Hepatocyte (in vitro differentiated cells): ENCODE data around the gene RPL39L. TPM values are rescaled to one million over a fixed set of nuclear protein-coding genes. Genes with fewer than 3 reads are reported as not detected.
A peak's percentile ranks its signal among the peaks of the same experiment; 100 is the strongest.

Experiments used
- DNase-seq: peaks from one replicate; pipeline ENCODE4 v3.0.0-alpha.2; 2016; ENCODE audit warnings: low spot score
- H2AFZ ChIP-seq: fragments of 200-600 bp; sonication (generic); 2 replicates; pipeline ENCODE4 v1.6.0; 2016; ENCODE audit warnings: antibody characterized with exemption, mild to moderate bottlenecking
- H3K27ac ChIP-seq: fragments of 200-600 bp; sonication (generic); 2 replicates; pipeline ENCODE4 v1.5.1; 2016; ENCODE audit warnings: mild to moderate bottlenecking
- H3K27me3 ChIP-seq: fragments of 200-600 bp; sonication (generic); 2 replicates; pipeline ENCODE4 v1.6.1; 2016
- H3K36me3 ChIP-seq: fragments of 200-600 bp; sonication (generic); replicated peaks from 2 replicates; pipeline ENCODE4 v1.5.1; 2016; ENCODE audit warnings: low read depth; ENCODE audit not compliant: insufficient read depth
- H3K4me1 ChIP-seq: fragments of 200-600 bp; sonication (generic); 2 replicates; pipeline ENCODE4 v1.5.1; 2016; ENCODE audit warnings: mild to moderate bottlenecking, moderate library complexity; ENCODE audit not compliant: insufficient read depth
- H3K4me2 ChIP-seq: fragments of 200-600 bp; sonication (generic); 2 replicates; pipeline ENCODE4 v1.6.0; 2016
- H3K4me3 ChIP-seq: fragments of 200-600 bp; sonication (generic); 2 replicates; pipeline ENCODE4 v1.5.1; 2016; ENCODE audit warnings: mild to moderate bottlenecking
- H3K79me2 ChIP-seq: fragments of 200-600 bp; sonication (generic); 2 replicates; pipeline ENCODE4 v1.6.0; 2017; ENCODE audit warnings: mild to moderate bottlenecking
- H3K9me2 ChIP-seq: fragments of 200-600 bp; sonication (generic); replicated peaks from 2 replicates; pipeline ENCODE4 v1.6.0; 2017; ENCODE audit warnings: mild to moderate bottlenecking; ENCODE audit not compliant: insufficient read depth
- H3K9me3 ChIP-seq: fragments of 200-600 bp; sonication (generic); 2 replicates; pipeline ENCODE4 v1.5.1; 2016; ENCODE audit warnings: low read depth, mild to moderate bottlenecking
- H4K20me1 ChIP-seq: fragments of 200-600 bp; sonication (generic); 2 replicates; pipeline ENCODE4 v1.6.0; 2016; ENCODE audit warnings: mild to moderate bottlenecking; ENCODE audit not compliant: insufficient read depth, poor library complexity, severe bottlenecking
- EZH2 ChIP-seq: fragments of 200-600 bp; sonication (generic); IDR thresholded peaks from 2 replicates; pipeline ENCODE4 v1.6.1; 2016; ENCODE audit warnings: antibody characterized with exemption, mild to moderate bottlenecking, borderline replicate concordance
- EZH2phosphoT487 ChIP-seq: fragments of 200-600 bp; sonication (generic); IDR thresholded peaks from one replicate; pipeline ENCODE4 v1.6.1; 2018; ENCODE audit warnings: antibody characterized with exemption, mild to moderate bottlenecking, low read depth, moderate library complexity; ENCODE audit not compliant: unreplicated experiment, severe bottlenecking
- WGBS: methylation state at CpG from one replicate; pipeline ENCODE4 v1.1.6; 2016; ENCODE audit warnings: low lambda C conversion rate; ENCODE audit errors: missing lambda C conversion rate; 5-methylcytosine and 5-hydroxymethylcytosine counted together
- polyA plus RNA-seq: library from polyadenylated mRNA; unstranded; fragments of >200 nt; fragmentation: Nextera tagmentation; extraction: Ambion mirVana; gene quantifications from 2 replicates; pipeline ENCODE4 v1.2.1, GENCODE V29; 2016
- total RNA-seq: library from RNA; depleted of rRNA; stranded (reverse); fragments of >200 nt; gene quantifications from 2 replicates; pipeline ENCODE4 v1.2.3, GENCODE V29; 2014
- TF ChIP-seq, protein P1 (sequence below): fragments of 200-600 bp; sonication (generic); IDR thresholded peaks from 2 replicates; pipeline ENCODE4 v1.5.1; 2016; ENCODE audit warnings: antibody characterized with exemption, mild to moderate bottlenecking; ENCODE audit not compliant: poor library complexity

RPL39L gene
- total and polyA plus RNA-seq, 2 experiments from 2014 or later: 9.7 to 11.1 TPM

DNA sequence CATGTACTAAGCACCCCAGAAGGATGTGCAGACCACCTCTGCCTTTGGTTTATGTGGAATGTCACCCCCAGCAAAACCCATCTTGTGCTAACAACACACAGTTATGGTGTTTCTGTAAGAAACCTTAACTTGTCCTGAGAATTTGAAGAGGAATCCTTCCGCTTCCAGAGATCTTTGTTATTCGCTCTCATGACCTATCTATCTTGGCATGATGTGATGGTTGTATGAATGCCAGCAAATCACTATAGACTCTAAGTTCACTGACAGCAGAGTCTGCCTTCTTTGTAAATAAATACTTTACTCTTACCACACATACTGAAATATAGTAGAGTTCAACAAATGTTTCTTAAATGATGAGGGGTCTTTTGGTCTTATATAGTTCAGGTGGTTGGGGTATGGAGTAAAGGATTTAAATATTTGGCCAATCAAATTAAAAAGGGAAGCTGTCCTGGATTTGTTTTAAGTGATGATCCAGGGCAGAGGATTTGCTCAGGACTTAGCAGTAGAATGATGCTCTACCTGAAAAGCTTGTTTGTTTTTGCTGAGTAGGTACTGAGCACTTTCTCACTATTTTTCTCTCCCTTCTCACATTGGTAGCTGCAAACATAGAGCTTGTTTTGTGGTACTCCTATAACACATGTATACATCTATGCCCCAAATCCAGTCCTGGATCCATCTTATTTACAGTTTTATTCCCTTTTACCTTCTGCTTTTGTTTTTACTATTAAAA lies 30.1 kb upstream of the RPL39L start:
- Histone ChIP-seq H3K4me1 (peaks cover 4% of the 10 kb centered on the region), H3K4me2 (no peak overlapping the region), H3K79me2 (no peaks in the 10 kb centered on the region), H3K9me2 (no peaks in the 10 kb centered on the region), H3K27ac (no peak overlapping the region), H3K9me3 (no peaks in the 10 kb centered on the region), H3K36me3 (no peaks in the 10 kb centered on the region), H3K4me3 (no peak overlapping the region), H2AFZ (no peak overlapping the region), H3K27me3 (no peaks in the 10 kb centered on the region), H4K20me1 (no peaks in the 10 kb centered on the region)
- TF ChIP-seq, protein P1, sequence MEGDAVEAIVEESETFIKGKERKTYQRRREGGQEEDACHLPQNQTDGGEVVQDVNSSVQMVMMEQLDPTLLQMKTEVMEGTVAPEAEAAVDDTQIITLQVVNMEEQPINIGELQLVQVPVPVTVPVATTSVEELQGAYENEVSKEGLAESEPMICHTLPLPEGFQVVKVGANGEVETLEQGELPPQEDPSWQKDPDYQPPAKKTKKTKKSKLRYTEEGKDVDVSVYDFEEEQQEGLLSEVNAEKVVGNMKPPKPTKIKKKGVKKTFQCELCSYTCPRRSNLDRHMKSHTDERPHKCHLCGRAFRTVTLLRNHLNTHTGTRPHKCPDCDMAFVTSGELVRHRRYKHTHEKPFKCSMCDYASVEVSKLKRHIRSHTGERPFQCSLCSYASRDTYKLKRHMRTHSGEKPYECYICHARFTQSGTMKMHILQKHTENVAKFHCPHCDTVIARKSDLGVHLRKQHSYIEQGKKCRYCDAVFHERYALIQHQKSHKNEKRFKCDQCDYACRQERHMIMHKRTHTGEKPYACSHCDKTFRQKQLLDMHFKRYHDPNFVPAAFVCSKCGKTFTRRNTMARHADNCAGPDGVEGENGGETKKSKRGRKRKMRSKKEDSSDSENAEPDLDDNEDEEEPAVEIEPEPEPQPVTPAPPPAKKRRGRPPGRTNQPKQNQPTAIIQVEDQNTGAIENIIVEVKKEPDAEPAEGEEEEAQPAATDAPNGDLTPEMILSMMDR: no peak
- no peak for TF ChIP-seq EZH2
- no peak for TF ChIP-seq EZH2phosphoT487
- no peak for DNase-seq
- 97% methylated on average over 2 of the region's 2 CpGs for WGBS

DNA sequence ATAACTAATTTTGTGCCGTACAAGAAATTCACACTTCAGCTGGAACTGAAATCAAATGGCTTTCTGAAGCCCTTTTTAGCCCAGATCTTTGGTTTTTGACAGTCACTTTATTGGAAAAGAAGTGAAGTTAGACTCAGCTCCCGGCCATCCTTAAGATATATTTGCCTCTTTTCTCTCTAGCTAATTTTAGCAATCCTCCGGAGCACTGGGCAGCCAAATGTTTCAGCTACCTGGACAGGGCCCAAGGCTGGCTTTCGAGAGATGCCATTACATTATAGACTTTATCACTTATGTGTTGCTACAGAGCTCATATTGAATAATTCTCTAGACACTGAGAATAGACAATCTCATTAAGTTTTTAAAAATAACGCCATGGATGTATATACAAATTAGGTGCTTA lies 28.5 kb upstream of the RPL39L start:
- Histone ChIP-seq H3K4me3 (no peak overlapping the region), H3K27ac (no peak overlapping the region), H3K9me3 (no peaks in the 10 kb centered on the region), H3K79me2 (no peaks in the 10 kb centered on the region), H3K9me2 (no peaks in the 10 kb centered on the region), H3K4me2 (no peak overlapping the region), H3K4me1 (no peaks in the 10 kb centered on the region), H3K27me3 (no peaks in the 10 kb centered on the region), H2AFZ (no peak overlapping the region), H4K20me1 (no peaks in the 10 kb centered on the region), H3K36me3 (no peaks in the 10 kb centered on the region)
- TF ChIP-seq EZH2phosphoT487: no peak
- TF ChIP-seq EZH2: no peak
- TF ChIP-seq, protein P1: no peak
- WGBS: 92% methylated on average over 5 of the region's 5 CpGs
- DNase-seq: no peak

DNA sequence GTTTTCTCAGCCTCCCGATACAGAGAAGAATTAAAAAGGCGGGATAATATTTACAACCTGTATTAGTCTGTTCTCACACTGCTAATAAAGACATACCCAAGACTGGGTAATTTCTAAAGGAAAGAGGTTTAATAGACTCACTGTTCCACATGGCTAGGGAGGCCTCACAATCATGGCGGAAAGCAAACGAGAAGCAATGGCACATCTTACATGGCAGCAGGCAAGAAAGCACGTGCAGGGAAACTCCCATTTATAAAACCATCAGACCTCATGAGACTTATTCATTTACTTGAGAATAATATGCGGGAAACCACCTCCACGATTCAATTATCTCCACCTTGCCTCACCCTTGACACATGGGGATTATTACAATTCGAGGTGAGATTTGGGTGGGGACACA lies 27.5 kb upstream of the RPL39L start:
- Histone ChIP-seq H3K79me2 (no peaks in the 10 kb centered on the region), H3K27ac (no peak overlapping the region), H4K20me1 (no peaks in the 10 kb centered on the region), H3K4me1 (no peaks in the 10 kb centered on the region), H3K27me3 (no peaks in the 10 kb centered on the region), H3K4me3 (no peak overlapping the region), H3K9me2 (no peaks in the 10 kb centered on the region), H3K36me3 (no peaks in the 10 kb centered on the region), H2AFZ (no peak overlapping the region), H3K4me2 (no peak overlapping the region), H3K9me3 (no peaks in the 10 kb centered on the region)
- WGBS: 91% methylated on average over 8 of the region's 8 CpGs
- TF ChIP-seq, protein P1: no peak
- TF ChIP-seq EZH2 (no peak), EZH2phosphoT487 (no peak)
- DNase-seq: no peak

DNA sequence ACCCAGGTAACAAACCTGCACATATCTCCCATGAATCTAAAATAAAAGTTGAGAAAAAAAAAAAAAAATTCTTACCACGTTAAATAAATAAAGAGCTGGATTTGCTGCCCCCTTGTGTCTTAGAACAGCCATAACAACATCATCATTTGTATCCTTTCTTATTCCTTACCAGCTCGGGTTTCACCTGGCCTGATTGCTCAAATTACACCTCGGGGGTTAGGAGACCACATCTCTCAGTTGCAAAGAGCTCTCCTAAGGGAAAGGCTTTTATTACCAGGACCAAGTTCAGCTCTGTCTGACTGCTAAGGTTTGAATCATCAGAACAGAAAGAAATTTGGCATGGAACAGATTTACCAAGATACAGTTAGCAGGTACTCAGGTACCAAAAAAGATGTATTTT lies 25.8 kb upstream of the RPL39L start:
- Histone ChIP-seq H3K27me3 (no peaks in the 10 kb centered on the region), H3K9me2 (no peaks in the 10 kb centered on the region), H3K4me3 (no peak overlapping the region), H3K36me3 (no peaks in the 10 kb centered on the region), H3K9me3 (no peaks in the 10 kb centered on the region), H4K20me1 (no peaks in the 10 kb centered on the region), H3K79me2 (no peaks in the 10 kb centered on the region), H3K27ac (no peak overlapping the region), H3K4me2 (no peak overlapping the region), H2AFZ (no peak overlapping the region), H3K4me1 (no peaks in the 10 kb centered on the region)
- peak; percentile 81 for DNase-seq
- WGBS: 0% methylated on average over 3 of the region's 3 CpGs
- TF ChIP-seq, protein P1: peak; percentile 75
- TF ChIP-seq EZH2: no peak
- TF ChIP-seq EZH2phosphoT487: no peak
